GM10248 (cell line): Measurements from ENCODE around the gene EGFR.

Experiments
- CTCF ChIA-PET: fragments of 300-600 bp; sonication (Branson Sonifier 250); formaldehyde crosslinking; extraction: SDS; loops from one replicate; lab custom pipeline; 2021; ENCODE audit warnings: antibody characterized with exemption; lab: Yijun Ruan, JAX
- POLR2A ChIA-PET: fragments of 350-650 bp; sonication (Branson Sonifier 250); formaldehyde crosslinking; extraction: SDS; loops from one replicate; lab custom pipeline; 2020; ENCODE audit warnings: antibody characterized with exemption; lab: Yijun Ruan, JAX
- DNase-seq: peaks from one replicate; pipeline ENCODE4 v3.0.0; 2012; ENCODE audit errors: extremely low spot score
- TF ChIP-seq, protein P1 (sequence below): IDR thresholded peaks from 2 replicates; pipeline ENCODE4 v1.5.1; 2012; ENCODE audit warnings: mild to moderate bottlenecking, low read depth; ENCODE audit errors: extremely low read depth, missing control alignments, control extremely low read depth

Gene EGFR

DNA sequence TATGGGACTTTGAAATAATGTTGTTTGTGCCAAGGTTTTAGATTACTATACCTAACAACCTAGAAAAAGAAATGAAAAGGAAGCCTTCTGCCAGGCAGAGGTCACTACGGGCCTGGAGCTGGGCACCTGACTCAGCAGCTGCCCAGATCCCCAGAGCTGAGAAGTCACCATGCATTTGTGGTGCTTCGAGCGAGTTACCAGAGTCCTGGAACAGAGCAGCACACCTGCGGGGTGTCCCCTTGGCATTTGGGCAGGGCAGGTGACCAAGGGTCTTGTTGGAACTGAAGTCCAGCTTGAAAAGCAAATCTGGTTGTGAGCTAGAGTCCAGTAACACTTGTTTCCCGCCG lies 25.5 kb downstream of the EGFR start:
- POLR2A ChIA-PET = no interaction called here
- DNase-seq = no peak
- TF ChIP-seq, protein P1, sequence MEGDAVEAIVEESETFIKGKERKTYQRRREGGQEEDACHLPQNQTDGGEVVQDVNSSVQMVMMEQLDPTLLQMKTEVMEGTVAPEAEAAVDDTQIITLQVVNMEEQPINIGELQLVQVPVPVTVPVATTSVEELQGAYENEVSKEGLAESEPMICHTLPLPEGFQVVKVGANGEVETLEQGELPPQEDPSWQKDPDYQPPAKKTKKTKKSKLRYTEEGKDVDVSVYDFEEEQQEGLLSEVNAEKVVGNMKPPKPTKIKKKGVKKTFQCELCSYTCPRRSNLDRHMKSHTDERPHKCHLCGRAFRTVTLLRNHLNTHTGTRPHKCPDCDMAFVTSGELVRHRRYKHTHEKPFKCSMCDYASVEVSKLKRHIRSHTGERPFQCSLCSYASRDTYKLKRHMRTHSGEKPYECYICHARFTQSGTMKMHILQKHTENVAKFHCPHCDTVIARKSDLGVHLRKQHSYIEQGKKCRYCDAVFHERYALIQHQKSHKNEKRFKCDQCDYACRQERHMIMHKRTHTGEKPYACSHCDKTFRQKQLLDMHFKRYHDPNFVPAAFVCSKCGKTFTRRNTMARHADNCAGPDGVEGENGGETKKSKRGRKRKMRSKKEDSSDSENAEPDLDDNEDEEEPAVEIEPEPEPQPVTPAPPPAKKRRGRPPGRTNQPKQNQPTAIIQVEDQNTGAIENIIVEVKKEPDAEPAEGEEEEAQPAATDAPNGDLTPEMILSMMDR = no peak
- CTCF ChIA-PET = no interaction called here

DNA sequence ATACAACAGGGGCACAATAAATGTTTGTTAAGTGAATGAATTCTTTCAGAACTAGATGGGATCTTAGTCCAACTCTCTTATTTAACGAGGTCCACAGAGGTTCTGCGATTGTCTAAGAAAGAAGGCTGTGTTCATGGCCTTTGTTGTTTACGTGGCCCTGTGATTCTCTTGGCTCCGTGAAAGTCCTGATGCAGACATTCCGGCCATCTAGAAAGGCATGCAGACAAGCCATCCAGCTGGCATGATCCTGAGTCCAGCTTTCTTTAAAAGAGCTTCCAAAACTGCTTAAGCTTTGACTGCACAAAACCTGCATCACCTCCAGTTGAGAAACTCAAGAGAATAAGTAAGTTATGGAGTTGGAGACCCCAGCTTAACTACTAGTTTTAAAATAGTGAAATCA lies 26.0 kb downstream of the EGFR start:
- no peak for DNase-seq
- CTCF ChIA-PET = no interaction called here
- POLR2A ChIA-PET = no interaction called here
- TF ChIP-seq, protein P1 = no peak

DNA sequence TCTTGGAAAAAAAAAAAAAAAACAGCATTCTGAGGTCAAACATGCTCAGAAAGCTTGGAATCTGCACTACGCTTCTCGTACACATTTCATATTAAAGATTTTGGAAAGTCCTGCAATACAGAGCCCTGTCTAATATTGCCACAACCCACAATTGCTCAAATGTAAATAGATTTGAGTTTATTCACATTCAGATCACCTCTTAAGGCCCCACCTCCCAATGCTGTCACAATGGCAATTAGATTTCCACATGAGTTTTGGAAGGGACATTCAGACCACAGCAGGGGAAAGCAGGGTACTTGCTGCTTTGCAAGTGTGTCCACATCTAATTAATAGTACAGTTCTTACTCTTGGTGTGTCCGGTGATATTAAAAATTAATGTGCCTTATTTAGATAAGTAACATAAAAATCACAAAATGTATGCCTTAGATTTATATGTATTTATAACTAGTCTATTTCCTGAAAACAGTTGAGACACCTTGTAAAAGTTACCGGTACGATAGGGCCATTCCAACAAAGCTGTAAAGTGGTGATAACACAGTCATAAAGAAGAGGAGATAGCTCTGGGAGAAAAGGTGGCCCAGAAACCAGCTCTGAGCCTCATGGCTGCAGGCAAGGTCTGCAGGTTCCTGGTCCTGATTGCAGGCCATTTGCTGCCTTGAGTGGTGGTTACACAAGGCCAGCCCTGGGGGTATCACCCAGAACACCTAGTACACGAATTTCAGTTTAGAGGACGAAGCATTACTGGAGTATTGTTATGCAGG lies 27.9 kb downstream of the EGFR start:
- no peak for DNase-seq
- ChIA-PET POLR2A (no interaction called here), CTCF (no interaction called here)
- TF ChIP-seq, protein P1 = no peak

DNA sequence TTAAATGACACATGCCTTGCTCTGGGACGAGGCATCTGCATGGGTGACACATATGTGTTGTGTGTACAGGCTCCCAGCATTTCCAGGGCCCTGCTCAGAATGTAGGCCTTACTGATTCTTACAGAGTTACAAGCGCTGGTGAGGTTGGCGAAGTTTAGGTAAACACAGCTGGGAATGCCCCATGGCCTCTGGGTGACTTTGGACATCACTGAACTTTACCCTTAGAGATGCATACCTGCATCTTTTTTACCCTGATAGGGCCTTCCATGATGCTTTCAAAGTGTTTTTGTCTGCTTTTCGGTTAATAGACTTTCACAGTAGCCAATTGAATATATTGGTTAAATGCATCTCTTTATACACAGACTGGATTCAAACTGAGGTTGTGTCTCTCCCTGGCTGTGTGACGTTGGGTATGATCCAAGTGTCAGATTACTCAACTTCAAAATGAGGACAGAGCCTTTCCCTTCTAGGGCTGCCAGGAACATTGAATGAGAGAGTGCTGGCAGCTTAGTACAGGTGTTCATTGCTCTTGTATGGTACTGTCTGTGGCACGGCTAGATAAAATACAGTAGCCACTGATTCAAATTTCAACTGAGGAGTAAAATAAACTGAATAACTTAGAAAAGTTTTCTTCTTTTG lies 29.5 kb downstream of the EGFR start:
- ChIA-PET CTCF (interaction anchor here (1.5 to 2.4 kb wide), 2 partner anchors 8 to 207 kb away, joined by 6 read pairs; no protein-coding TSS in a partner anchor), POLR2A (no interaction called here)
- DNase-seq = no peak
- TF ChIP-seq, protein P1 = no peak

DNA sequence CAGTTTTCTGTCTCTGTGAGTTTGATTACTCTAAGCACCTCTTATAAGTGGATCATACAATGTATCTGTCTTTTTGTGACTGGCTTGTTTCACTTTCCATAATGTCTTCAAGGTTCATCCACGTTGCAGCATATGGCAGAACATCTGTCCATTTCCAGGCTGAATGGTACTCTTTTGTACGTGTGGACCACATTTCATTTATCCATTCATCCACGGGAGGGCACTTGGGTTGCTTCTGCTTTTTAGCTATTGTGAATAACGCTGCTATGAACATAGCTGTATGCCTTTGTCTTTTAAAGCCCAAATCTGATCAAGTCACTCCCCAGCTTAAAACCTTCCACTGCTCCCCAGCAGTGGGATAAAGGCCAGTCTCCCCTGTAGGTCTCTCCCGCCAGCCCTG lies 31.5 kb downstream of the EGFR start:
- TF ChIP-seq, protein P1 = peak; percentile 34
- POLR2A ChIA-PET = no interaction called here
- CTCF ChIA-PET = interaction anchor here (1.2 to 2.4 kb wide), 5 partner anchors 9 to 277 kb away, joined by 3 to 14 read pairs (median 4); no protein-coding TSS in a partner anchor
- DNase-seq = no peak

DNA sequence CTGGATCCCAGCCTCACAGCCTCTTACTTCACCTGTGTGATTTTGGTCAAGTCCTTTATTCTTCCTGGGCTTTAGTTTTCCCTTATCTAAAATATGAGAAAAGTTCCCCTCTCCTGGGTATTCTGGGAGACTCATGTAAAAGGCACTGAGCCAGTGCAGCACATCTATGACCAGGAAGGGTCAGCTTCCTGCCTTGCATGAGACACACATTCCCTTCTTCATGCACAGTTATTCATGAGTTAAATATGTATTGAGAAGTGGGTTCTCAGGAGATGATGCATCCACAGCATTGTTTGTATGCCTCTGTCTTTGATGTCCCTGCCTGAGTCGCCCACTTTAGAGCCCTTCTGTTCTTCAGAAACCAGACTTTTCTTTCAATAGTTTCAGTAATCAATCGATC lies 33.3 kb downstream of the EGFR start:
- POLR2A ChIA-PET = no interaction called here

More for the DNA sequence above, 33.3 kb downstream of the EGFR start:
- CTCF ChIA-PET = interaction anchor here (0.6 to 1.2 kb wide), 2 partner anchors 13 to 15 kb away, joined by 3 read pairs; no protein-coding TSS in a partner anchor
- no peak for DNase-seq
- TF ChIP-seq, protein P1 = no peak
